Measurements from ENCODE around the gene TRMT10B. TPM values are rescaled to one million over a fixed set of nuclear protein-coding genes. Genes with fewer than 3 reads are reported as not detected.

TRMT10B gene
- total and polyA plus RNA-seq, 2 of the 13 experiments (the other 11 are each of a cell fraction or from before 2014, with no cell fraction given) = 3.1 to 3.9 TPM

DNA sequence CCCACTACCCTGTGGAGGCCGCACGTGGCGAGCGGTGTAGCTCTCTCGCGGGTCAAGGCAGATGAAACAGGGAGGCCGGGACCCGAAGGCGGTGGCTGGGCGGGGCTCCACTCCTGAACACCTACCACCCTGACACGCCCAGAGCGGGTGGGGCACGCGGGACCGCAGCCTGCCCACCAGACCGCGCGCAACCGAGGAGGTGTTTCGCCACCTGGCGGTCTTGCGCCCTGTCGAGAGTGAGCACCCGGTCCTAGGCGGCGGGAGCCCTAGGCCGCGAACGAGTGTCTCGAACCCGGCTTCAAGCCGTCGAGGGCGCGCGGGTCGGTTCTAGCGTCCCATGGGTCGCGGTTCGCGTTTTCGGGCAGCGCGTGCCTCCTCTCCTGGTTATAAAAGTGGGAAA is 33.5 kb downstream of the TRMT10B start (continued):
- no peak for TF ChIP-seq MLXIP (CRISPR knock-in tag; IDR thresholded peaks at IDR 0.05; ENCODE audit: borderline replicate concordance)
- TF ChIP-seq, protein P1, sequence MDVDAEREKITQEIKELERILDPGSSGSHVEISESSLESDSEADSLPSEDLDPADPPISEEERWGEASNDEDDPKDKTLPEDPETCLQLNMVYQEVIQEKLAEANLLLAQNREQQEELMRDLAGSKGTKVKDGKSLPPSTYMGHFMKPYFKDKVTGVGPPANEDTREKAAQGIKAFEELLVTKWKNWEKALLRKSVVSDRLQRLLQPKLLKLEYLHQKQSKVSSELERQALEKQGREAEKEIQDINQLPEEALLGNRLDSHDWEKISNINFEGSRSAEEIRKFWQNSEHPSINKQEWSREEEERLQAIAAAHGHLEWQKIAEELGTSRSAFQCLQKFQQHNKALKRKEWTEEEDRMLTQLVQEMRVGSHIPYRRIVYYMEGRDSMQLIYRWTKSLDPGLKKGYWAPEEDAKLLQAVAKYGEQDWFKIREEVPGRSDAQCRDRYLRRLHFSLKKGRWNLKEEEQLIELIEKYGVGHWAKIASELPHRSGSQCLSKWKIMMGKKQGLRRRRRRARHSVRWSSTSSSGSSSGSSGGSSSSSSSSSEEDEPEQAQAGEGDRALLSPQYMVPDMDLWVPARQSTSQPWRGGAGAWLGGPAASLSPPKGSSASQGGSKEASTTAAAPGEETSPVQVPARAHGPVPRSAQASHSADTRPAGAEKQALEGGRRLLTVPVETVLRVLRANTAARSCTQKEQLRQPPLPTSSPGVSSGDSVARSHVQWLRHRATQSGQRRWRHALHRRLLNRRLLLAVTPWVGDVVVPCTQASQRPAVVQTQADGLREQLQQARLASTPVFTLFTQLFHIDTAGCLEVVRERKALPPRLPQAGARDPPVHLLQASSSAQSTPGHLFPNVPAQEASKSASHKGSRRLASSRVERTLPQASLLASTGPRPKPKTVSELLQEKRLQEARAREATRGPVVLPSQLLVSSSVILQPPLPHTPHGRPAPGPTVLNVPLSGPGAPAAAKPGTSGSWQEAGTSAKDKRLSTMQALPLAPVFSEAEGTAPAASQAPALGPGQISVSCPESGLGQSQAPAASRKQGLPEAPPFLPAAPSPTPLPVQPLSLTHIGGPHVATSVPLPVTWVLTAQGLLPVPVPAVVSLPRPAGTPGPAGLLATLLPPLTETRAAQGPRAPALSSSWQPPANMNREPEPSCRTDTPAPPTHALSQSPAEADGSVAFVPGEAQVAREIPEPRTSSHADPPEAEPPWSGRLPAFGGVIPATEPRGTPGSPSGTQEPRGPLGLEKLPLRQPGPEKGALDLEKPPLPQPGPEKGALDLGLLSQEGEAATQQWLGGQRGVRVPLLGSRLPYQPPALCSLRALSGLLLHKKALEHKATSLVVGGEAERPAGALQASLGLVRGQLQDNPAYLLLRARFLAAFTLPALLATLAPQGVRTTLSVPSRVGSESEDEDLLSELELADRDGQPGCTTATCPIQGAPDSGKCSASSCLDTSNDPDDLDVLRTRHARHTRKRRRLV (CRISPR knock-in tag; IDR thresholded peaks at IDR 0.05) = no peak
- TF ChIP-seq ZNF766 (CRISPR knock-in tag; IDR thresholded peaks at IDR 0.05; ENCODE audit: borderline replicate concordance) = no peak
- TF ChIP-seq, protein P2, sequence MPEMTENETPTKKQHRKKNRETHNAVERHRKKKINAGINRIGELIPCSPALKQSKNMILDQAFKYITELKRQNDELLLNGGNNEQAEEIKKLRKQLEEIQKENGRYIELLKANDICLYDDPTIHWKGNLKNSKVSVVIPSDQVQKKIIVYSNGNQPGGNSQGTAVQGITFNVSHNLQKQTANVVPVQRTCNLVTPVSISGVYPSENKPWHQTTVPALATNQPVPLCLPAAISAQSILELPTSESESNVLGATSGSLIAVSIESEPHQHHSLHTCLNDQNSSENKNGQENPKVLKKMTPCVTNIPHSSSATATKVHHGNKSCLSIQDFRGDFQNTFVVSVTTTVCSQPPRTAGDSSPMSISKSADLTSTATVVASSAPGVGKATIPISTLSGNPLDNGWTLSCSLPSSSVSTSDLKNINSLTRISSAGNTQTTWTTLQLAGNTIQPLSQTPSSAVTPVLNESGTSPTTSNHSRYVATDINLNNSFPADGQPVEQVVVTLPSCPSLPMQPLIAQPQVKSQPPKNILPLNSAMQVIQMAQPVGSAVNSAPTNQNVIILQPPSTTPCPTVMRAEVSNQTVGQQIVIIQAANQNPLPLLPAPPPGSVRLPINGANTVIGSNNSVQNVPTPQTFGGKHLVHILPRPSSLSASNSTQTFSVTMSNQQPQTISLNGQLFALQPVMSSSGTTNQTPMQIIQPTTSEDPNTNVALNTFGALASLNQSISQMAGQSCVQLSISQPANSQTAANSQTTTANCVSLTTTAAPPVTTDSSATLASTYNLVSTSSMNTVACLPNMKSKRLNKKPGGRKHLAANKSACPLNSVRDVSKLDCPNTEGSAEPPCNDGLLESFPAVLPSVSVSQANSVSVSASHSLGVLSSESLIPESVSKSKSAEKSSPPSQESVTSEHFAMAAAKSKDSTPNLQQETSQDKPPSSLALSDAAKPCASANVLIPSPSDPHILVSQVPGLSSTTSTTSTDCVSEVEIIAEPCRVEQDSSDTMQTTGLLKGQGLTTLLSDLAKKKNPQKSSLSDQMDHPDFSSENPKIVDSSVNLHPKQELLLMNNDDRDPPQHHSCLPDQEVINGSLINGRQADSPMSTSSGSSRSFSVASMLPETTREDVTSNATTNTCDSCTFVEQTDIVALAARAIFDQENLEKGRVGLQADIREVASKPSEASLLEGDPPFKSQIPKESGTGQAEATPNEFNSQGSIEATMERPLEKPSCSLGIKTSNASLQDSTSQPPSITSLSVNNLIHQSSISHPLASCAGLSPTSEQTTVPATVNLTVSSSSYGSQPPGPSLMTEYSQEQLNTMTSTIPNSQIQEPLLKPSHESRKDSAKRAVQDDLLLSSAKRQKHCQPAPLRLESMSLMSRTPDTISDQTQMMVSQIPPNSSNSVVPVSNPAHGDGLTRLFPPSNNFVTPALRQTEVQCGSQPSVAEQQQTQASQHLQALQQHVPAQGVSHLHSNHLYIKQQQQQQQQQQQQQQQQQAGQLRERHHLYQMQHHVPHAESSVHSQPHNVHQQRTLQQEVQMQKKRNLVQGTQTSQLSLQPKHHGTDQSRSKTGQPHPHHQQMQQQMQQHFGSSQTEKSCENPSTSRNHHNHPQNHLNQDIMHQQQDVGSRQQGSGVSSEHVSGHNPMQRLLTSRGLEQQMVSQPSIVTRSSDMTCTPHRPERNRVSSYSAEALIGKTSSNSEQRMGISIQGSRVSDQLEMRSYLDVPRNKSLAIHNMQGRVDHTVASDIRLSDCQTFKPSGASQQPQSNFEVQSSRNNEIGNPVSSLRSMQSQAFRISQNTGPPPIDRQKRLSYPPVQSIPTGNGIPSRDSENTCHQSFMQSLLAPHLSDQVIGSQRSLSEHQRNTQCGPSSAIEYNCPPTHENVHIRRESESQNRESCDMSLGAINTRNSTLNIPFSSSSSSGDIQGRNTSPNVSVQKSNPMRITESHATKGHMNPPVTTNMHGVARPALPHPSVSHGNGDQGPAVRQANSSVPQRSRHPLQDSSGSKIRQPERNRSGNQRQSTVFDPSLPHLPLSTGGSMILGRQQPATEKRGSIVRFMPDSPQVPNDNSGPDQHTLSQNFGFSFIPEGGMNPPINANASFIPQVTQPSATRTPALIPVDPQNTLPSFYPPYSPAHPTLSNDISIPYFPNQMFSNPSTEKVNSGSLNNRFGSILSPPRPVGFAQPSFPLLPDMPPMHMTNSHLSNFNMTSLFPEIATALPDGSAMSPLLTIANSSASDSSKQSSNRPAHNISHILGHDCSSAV (CRISPR knock-in tag; IDR thresholded peaks at IDR 0.05; ENCODE audit: borderline replicate concordance) = no peak
- TF ChIP-seq MZF1 (CRISPR knock-in tag; IDR thresholded peaks at IDR 0.05; ENCODE audit: borderline replicate concordance) = no peak
- TF ChIP-seq, protein P3, sequence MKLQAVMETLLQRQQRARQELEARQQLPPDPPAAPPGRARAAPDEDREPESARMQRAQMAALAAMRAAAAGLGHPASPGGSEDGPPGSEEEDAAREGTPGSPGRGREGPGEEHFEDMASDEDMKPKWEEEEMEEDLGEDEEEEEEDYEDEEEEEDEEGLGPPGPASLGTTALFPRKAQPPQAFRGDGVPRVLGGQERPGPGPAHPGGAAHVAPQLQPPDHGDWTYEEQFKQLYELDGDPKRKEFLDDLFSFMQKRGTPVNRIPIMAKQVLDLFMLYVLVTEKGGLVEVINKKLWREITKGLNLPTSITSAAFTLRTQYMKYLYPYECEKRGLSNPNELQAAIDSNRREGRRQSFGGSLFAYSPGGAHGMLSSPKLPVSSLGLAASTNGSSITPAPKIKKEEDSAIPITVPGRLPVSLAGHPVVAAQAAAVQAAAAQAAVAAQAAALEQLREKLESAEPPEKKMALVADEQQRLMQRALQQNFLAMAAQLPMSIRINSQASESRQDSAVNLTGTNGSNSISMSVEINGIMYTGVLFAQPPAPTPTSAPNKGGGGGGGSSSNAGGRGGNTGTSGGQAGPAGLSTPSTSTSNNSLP (IDR thresholded peaks at IDR 0.05; ENCODE audit: low read depth, low read length) = no peak
